H1 (cell line): ENCODE data around the gene ASB17. TPM values are rescaled to one million over a fixed set of nuclear protein-coding genes. Genes with fewer than 3 reads are reported as not detected.

Experiments
- CTCF ChIA-PET: fragments of 300-600 bp; sonication (Branson Sonifier 250); formaldehyde crosslinking; loops from one replicate; lab custom pipeline; 2021; ENCODE audit not compliant: partially characterized antibody; lab: Charles Lee
- POLR2A ChIA-PET: fragments of 300-600 bp; sonication (Branson Sonifier 250); formaldehyde crosslinking; loops from one replicate; lab custom pipeline; 2021; ENCODE audit warnings: inconsistent platforms; ENCODE audit not compliant: partially characterized antibody; lab: Charles Lee
- DNase-seq, 2 experiments: peaks; one replicate each; pipeline versions ENCODE4 v3.0.0 to v3.0.0-alpha.2; 2010 to 2022; ENCODE audit warnings: low spot score in 2 of 2, low read depth in 1 of 2, mixed read lengths in 1 of 2
- FAIRE-seq: peaks from 2 replicates; lab custom pipeline; 2011; peaks lifted over from hg19 to GRCh38; lab: Jason Lieb, UNC
- H2AFZ ChIP-seq: 2 replicates; pipeline ENCODE4 v1.8.1; 2012; ENCODE audit warnings: low read length, inconsistent platforms
- H2AK5ac ChIP-seq: 2 replicates; pipeline ENCODE4 v1.6.1; 2013; ENCODE audit warnings: low read depth, low read length
- H2BK120ac ChIP-seq: replicated peaks from 2 replicates; pipeline ENCODE3; 2013; ENCODE audit warnings: low read depth, low read length, inconsistent platforms
- H2BK12ac ChIP-seq: 2 replicates; pipeline ENCODE4 v1.6.1; 2013; ENCODE audit warnings: low read depth, low read length
- H2BK15ac ChIP-seq: 2 replicates; pipeline ENCODE4 v1.6.1; 2013; ENCODE audit warnings: low read length
- H2BK20ac ChIP-seq: 2 replicates; pipeline ENCODE4 v1.6.1; 2013; ENCODE audit warnings: low read length
- H2BK5ac ChIP-seq: 2 replicates; pipeline ENCODE4 v1.6.1; 2013; ENCODE audit warnings: low read depth, low read length
- H3K14ac ChIP-seq: 2 replicates; pipeline ENCODE4 v1.6.1; 2013; ENCODE audit warnings: inconsistent platforms; ENCODE audit not compliant: insufficient read length
- H3K18ac ChIP-seq: 2 replicates; pipeline ENCODE4 v1.6.1; 2013; ENCODE audit warnings: low read length; ENCODE audit errors: extremely low read depth
- H3K23ac ChIP-seq: 2 replicates; pipeline ENCODE4 v1.6.1; 2013; ENCODE audit warnings: inconsistent platforms; ENCODE audit not compliant: insufficient read length
- H3K23me2 ChIP-seq: 2 replicates; pipeline ENCODE4 v1.6.1; 2013; ENCODE audit warnings: low read depth, low read length
- H3K27ac ChIP-seq: 2 replicates; pipeline ENCODE4 v1.6.1; 2011; ENCODE audit warnings: low read depth, low read length, inconsistent platforms
- H3K27me3 ChIP-seq, 4 experiments: replicated peaks in 1 of 4; 1 replicate in 1 of 4; 2 replicates in 3 of 4; pipeline versions ENCODE4 v1.6.1 to v1.8.1; 2011 to 2013; ENCODE audit warnings: low read length in 3 of 4, mild to moderate bottlenecking in 3 of 4, inconsistent platforms in 2 of 4, mixed read lengths in 2 of 4, moderate library complexity in 1 of 4; ENCODE audit not compliant: control insufficient read depth in 3 of 4, insufficient read depth in 3 of 4; ENCODE audit errors: extremely low read depth in 1 of 4
- H3K36me3 ChIP-seq, 4 experiments: 2 replicates each; pipeline versions ENCODE4 v1.6.1 to v1.8.1; 2011 to 2013; ENCODE audit warnings: mild to moderate bottlenecking in 4 of 4, low read length in 3 of 4, moderate library complexity in 2 of 4, control low read depth in 1 of 4, inconsistent platforms in 1 of 4; ENCODE audit not compliant: insufficient read depth in 4 of 4, control insufficient read depth in 2 of 4
- H3K4ac ChIP-seq: replicated peaks from 2 replicates; pipeline ENCODE3; 2013; ENCODE audit warnings: low read length, low read depth, mixed read lengths, inconsistent platforms; ENCODE audit not compliant: insufficient read length
- H3K4me1 ChIP-seq, 4 experiments: replicated peaks in 1 of 4; 1 replicate in 1 of 4; 2 replicates in 3 of 4; pipeline versions ENCODE4 v1.6.1 to v1.8.1; 2011 to 2013; ENCODE audit warnings: low read length in 3 of 4, inconsistent platforms in 2 of 4, mixed read lengths in 1 of 4; ENCODE audit not compliant: insufficient read depth in 4 of 4, control insufficient read depth in 3 of 4
- H3K4me2 ChIP-seq, 2 experiments: 2 replicates each; pipeline versions ENCODE4 v1.6.1 to v1.8.1; 2011 to 2013; ENCODE audit warnings: low read depth in 2 of 2, low read length in 2 of 2, control low read depth in 1 of 2, inconsistent platforms in 1 of 2, mild to moderate bottlenecking in 1 of 2; ENCODE audit not compliant: insufficient read depth in 1 of 2
- H3K4me3 ChIP-seq, 4 experiments: fragments of 200-600, 300-600 bp in 1 of 4; sonication (generic), shearing (Covaris generic), sonication (Bioruptor Twin) in 1 of 4; 2 replicates each; pipeline versions ENCODE4 v1.5.1 to v1.8.1; 2011 to 2016; ENCODE audit warnings: low read length in 4 of 4, low read depth in 3 of 4, control low read depth in 2 of 4, inconsistent platforms in 2 of 4, mild to moderate bottlenecking in 2 of 4, mixed read lengths in 1 of 4, moderate library complexity in 1 of 4; ENCODE audit not compliant: insufficient read depth in 2 of 4; ENCODE audit errors: extremely low read depth in 1 of 4
- H3K56ac ChIP-seq: replicated peaks from 2 replicates; pipeline ENCODE3; 2013; ENCODE audit warnings: low read depth, mild to moderate bottlenecking, mixed read lengths, low read length, inconsistent platforms; ENCODE audit not compliant: insufficient read length
- H3K79me1 ChIP-seq: 2 replicates; pipeline ENCODE4 v1.6.1; 2013; ENCODE audit warnings: low read depth, low read length, control low read depth
- H3K79me2 ChIP-seq, 2 experiments: 2 replicates each; pipeline versions ENCODE4 v1.6.1 to v1.8.1; 2012 to 2013; ENCODE audit warnings: low read length in 2 of 2, mild to moderate bottlenecking in 2 of 2, inconsistent platforms in 1 of 2; ENCODE audit not compliant: insufficient read depth in 2 of 2, control insufficient read depth in 1 of 2
- H3K9ac ChIP-seq, 4 experiments: replicated peaks in 1 of 4; 1 replicate in 1 of 4; 2 replicates in 3 of 4; pipeline versions ENCODE4 v1.6.1 to v1.8.1; 2011 to 2013; ENCODE audit warnings: low read depth in 3 of 4, low read length in 3 of 4, control low read depth in 2 of 4, mild to moderate bottlenecking in 2 of 4, moderate library complexity in 2 of 4, inconsistent platforms in 1 of 4; ENCODE audit errors: extremely low read depth in 1 of 4
- H3K9me3 ChIP-seq, 2 experiments: 2 replicates each; pipeline versions ENCODE4 v1.6.1 to v1.8.1; 2012 to 2013; ENCODE audit warnings: mild to moderate bottlenecking in 2 of 2, moderate library complexity in 2 of 2, control low read depth in 1 of 2, inconsistent platforms in 1 of 2, low read depth in 1 of 2, low read length in 1 of 2, mixed read lengths in 1 of 2; ENCODE audit not compliant: insufficient read depth in 2 of 2
- H4K20me1 ChIP-seq, 2 experiments: replicated peaks in 1 of 2; 2 replicates each; pipeline versions ENCODE3 to v1.8.1; 2011 to 2013; ENCODE audit warnings: inconsistent platforms in 2 of 2, low read length in 2 of 2, mild to moderate bottlenecking in 1 of 2; ENCODE audit not compliant: insufficient read depth in 2 of 2, control insufficient read depth in 1 of 2
- H4K5ac ChIP-seq: 2 replicates; pipeline ENCODE4 v1.6.1; 2013; ENCODE audit warnings: low read length, low read depth, mixed read lengths, inconsistent platforms; ENCODE audit not compliant: insufficient read length
- H4K8ac ChIP-seq: 2 replicates; pipeline ENCODE4 v1.8.0; 2013; ENCODE audit warnings: mild to moderate bottlenecking, moderate library complexity, low read length, inconsistent platforms; ENCODE audit not compliant: insufficient read depth; ENCODE audit errors: extremely low read depth
- H4K91ac ChIP-seq: replicated peaks from 2 replicates; pipeline ENCODE3; 2013; ENCODE audit warnings: low read length, mixed read lengths, inconsistent platforms; ENCODE audit not compliant: insufficient read length
- HDAC2 ChIP-seq, 2 experiments: fragments of 300-600 bp in 1 of 2; sonication (generic) in 1 of 2; IDR thresholded peaks; 2 replicates each; pipeline ENCODE4 v1.6.1; 2011 to 2012; ENCODE audit warnings: low read depth in 2 of 2, low read length in 2 of 2, mild to moderate bottlenecking in 2 of 2, moderate library complexity in 2 of 2, borderline replicate concordance in 1 of 2, inconsistent platforms in 1 of 2
- WGBS, 2 experiments: shearing (Covaris generic) in 1 of 2; methylation state at CpG; one replicate each; pipeline versions ENCODE4 v1.1.6 to v1.1.7; 2013 to 2015; ENCODE audit warnings: low lambda C conversion rate in 2 of 2, mixed read lengths in 2 of 2, inconsistent platforms in 1 of 2, low coverage in 1 of 2, missing lambda C conversion rate in 1 of 2; ENCODE audit not compliant: insufficient replicate concordance in 2 of 2, insufficient coverage in 1 of 2, insufficient read length in 1 of 2; ENCODE audit errors: extremely low coverage in 1 of 2, missing lambda C conversion rate in 1 of 2; 5-methylcytosine and 5-hydroxymethylcytosine counted together
- polyA plus RNA-seq, 7 experiments: library from polyadenylated mRNA; depleted of rRNA in 3 of 7; stranded (reverse) in 5 of 7; unstranded in 2 of 7; fragments of >200 nt in 5 of 7; fragments of 200-250 nt in 2 of 7; gene quantifications; 1 replicate in 5 of 7; 2 replicates in 1 of 7; 4 replicates in 1 of 7; pipeline versions ENCODE4 v1.2.1 to v1.2.3, GENCODE V29; 2011 to 2013; ENCODE audit warnings: missing spikeins in 2 of 7, mixed read lengths in 2 of 7
- total RNA-seq: library from RNA; stranded (reverse); fragmentation: NEBNext Ultra II Directional; extraction: Animal tissue kit (Norgen Biotek cat#: 25700); gene quantifications from 2 replicates; pipeline ENCODE4 v1.2.1, GENCODE V29; 2021
- TF ChIP-seq, protein P1 (sequence below), 3 experiments: IDR thresholded peaks; 1 replicate in 2 of 3; 2 replicates in 1 of 3; pipeline versions ENCODE4 v1.5.1 to v1.6.1; 2011; ENCODE audit warnings: low read length in 3 of 3, mild to moderate bottlenecking in 3 of 3, inconsistent platforms in 2 of 3, low read depth in 1 of 3, moderate library complexity in 1 of 3; ENCODE audit not compliant: insufficient read depth in 1 of 3; ENCODE audit errors: control extremely low read depth in 1 of 3

ASB17 gene
- total and polyA plus RNA-seq, 2 of the 8 experiments (the other 6 are each of a cell fraction or from before 2014, with no cell fraction given), result not detected

DNA sequence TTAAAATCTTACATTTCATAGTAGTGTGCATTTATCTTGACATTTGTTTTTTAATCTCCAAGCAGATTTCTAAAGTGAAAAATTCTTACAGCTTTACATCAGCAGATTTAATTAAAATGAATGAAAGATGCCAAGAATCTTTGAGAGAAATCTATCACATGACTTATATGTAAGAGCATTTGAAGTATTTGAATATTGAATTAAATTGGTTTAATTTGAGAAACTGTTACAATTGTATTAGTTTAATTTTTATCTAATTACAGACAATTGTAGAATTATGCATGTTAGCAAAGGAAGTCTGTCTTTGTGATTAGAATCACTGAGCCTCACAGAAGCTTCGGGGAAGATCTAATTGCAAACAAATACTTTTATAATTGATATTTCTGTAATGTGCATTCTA lies 52.2 kb downstream of the ASB17 start:
- H4K5ac ChIP-seq, result no peak overlapping the region
- H3K14ac ChIP-seq, result no peak overlapping the region
- no peak overlapping the region for H3K4ac ChIP-seq
- no peak overlapping the region for H3K18ac ChIP-seq
- no peak overlapping the region for H3K4me2 ChIP-seq
- H3K27me3 ChIP-seq, result no peaks in the 10 kb centered on the region
- no peak overlapping the region for H3K4me3 ChIP-seq
- H3K4me1 ChIP-seq, result no peaks in the 10 kb centered on the region
- H3K36me3 ChIP-seq, result no peaks in the 10 kb centered on the region
- no peaks in the 10 kb centered on the region for H3K79me2 ChIP-seq
- H3K56ac ChIP-seq, result no peak overlapping the region
- no peak for FAIRE-seq
- no peaks in the 10 kb centered on the region for H3K9me3 ChIP-seq
- H4K91ac ChIP-seq, result no peak overlapping the region
- no peak overlapping the region for H2BK120ac ChIP-seq
- H3K9ac ChIP-seq, result no peak overlapping the region
- ChIA-PET POLR2A (no interaction called here), CTCF (no interaction called here)
- H2AFZ ChIP-seq, result no peak overlapping the region
- H2BK20ac ChIP-seq, result no peak overlapping the region
- no peak overlapping the region for H4K8ac ChIP-seq
- H2BK5ac ChIP-seq, result no peak overlapping the region
- 76% methylated on average over 1 of the region's 1 CpG; no CpG with 5 or more reads in 1 of the 2 experiments for WGBS, 2 experiments
- H3K79me1 ChIP-seq, result no peaks in the 10 kb centered on the region
- no peak overlapping the region for H3K27ac ChIP-seq
- no peak overlapping the region for H2BK15ac ChIP-seq
- peaks cover 2% of the 10 kb centered on the region; the same call in 1 of the 2 replicates for H3K23me2 ChIP-seq
- H2AK5ac ChIP-seq, result no peak overlapping the region
- no peak for DNase-seq
- no peak overlapping the region for H2BK12ac ChIP-seq
- H4K20me1 ChIP-seq, result no peaks in the 10 kb centered on the region
- H3K23ac ChIP-seq, result no peak overlapping the region
- TF ChIP-seq, protein P1, sequence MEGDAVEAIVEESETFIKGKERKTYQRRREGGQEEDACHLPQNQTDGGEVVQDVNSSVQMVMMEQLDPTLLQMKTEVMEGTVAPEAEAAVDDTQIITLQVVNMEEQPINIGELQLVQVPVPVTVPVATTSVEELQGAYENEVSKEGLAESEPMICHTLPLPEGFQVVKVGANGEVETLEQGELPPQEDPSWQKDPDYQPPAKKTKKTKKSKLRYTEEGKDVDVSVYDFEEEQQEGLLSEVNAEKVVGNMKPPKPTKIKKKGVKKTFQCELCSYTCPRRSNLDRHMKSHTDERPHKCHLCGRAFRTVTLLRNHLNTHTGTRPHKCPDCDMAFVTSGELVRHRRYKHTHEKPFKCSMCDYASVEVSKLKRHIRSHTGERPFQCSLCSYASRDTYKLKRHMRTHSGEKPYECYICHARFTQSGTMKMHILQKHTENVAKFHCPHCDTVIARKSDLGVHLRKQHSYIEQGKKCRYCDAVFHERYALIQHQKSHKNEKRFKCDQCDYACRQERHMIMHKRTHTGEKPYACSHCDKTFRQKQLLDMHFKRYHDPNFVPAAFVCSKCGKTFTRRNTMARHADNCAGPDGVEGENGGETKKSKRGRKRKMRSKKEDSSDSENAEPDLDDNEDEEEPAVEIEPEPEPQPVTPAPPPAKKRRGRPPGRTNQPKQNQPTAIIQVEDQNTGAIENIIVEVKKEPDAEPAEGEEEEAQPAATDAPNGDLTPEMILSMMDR (IDR thresholded peaks at IDR 0.05; ENCODE audit: control extremely low read depth in 1 of 3, insufficient read depth in 1 of 3, low read depth in 1 of 3, low read length in 3 of 3), result no peak
- TF ChIP-seq HDAC2 (IDR thresholded peaks at IDR 0.05; ENCODE audit: borderline replicate concordance in 1 of 2, low read depth in 2 of 2, low read length in 2 of 2), result no peak
